ENCODE results near the gene FOXJ3.

The FOXJ3 gene

GRCh38 chr1:42171679-42172266, 163.3 kb downstream of the FOXJ3 start:
- no peak for DNase-seq

GRCh38 chr1:42170779-42171621, 164.0 kb downstream of the FOXJ3 start:
- DNase-seq: no peak

GRCh38 chr1:42168763-42169162, 166.3 kb downstream of the FOXJ3 start:
- DNase-seq: no peak

GRCh38 chr1:42168391-42168670, 166.7 kb downstream of the FOXJ3 start:
- DNase-seq: no peak

- DNase-seq: no peak
Measured at GRCh38 chr1:42167611-42168390, 167.2 kb downstream of the FOXJ3 start.

- no peak for DNase-seq
Measured at GRCh38 chr1:42165511-42166210, 169.4 kb downstream of the FOXJ3 start.

- DNase-seq: no peak
Measured at GRCh38 chr1:42164551-42165420, 170.2 kb downstream of the FOXJ3 start, which contains the start of gene GUCA2A. Gene GUCA2A (minus strand): TSS chr1:42164745. CDS start chr1:42164712, 33 bp downstream.

GRCh38 chr1:42163536-42164503, 171.2 kb downstream of the FOXJ3 start:
- DNase-seq: no peak

GRCh38 chr1:42163114-42163513, 171.9 kb downstream of the FOXJ3 start:
- no peak for DNase-seq

GRCh38 chr1:42162181-42162580, 172.9 kb downstream of the FOXJ3 start:
- DNase-seq: no peak

- DNase-seq: no peak
Measured at GRCh38 chr1:42158189-42158588, 176.8 kb downstream of the FOXJ3 start.

GRCh38 chr1:42157667-42158066, 177.4 kb downstream of the FOXJ3 start:
- no peak for DNase-seq

GRCh38 chr1:42155362-42155761, 179.7 kb downstream of the FOXJ3 start:
- DNase-seq: no peak

- DNase-seq: no peak
Measured at GRCh38 chr1:42154685-42155084, 180.3 kb downstream of the FOXJ3 start.

GRCh38 chr1:42153624-42154023, 181.4 kb downstream of the FOXJ3 start:
- DNase-seq: no peak

GRCh38 chr1:42152907-42153600, 182.0 kb downstream of the FOXJ3 start, which contains the start of gene GUCA2B:
Gene GUCA2B (plus strand): TSS chr1:42153410. CDS start chr1:42153451, 41 bp downstream.
- no peak for DNase-seq

GRCh38 chr1:42152119-42152518, 182.9 kb downstream of the FOXJ3 start:
- DNase-seq: no peak

GRCh38 chr1:42150651-42151050, 184.4 kb downstream of the FOXJ3 start:
- DNase-seq: no peak

GRCh38 chr1:42148166-42148565, 186.9 kb downstream of the FOXJ3 start:
- DNase-seq: no peak
